22Rv1 (cell line): ENCODE results near the gene TTN.

Source experiments
- H3K27ac ChIP-seq: fragments of 450-650 bp; 2 replicates; pipeline ENCODE4 v1.5.1; 2017
- CTCF ChIP-seq: fragments of 450-650 bp; IDR thresholded peaks from 2 replicates; pipeline ENCODE4 v1.5.1; 2017; ENCODE audit warnings: mild to moderate bottlenecking
- ZFX ChIP-seq: fragments of 450-650 bp; IDR thresholded peaks from 2 replicates; pipeline ENCODE4 v1.6.1; 2017; ENCODE audit warnings: antibody characterized with exemption, borderline replicate concordance

TTN gene

GRCh38 chr2:178602901-178603300 is 204.3 kb downstream of the TTN start:
- H3K27ac ChIP-seq, result no peak overlapping the region
- TF ChIP-seq CTCF, result no peak

GRCh38 chr2:178592655-178593054 is 214.6 kb downstream of the TTN start:
- TF ChIP-seq CTCF (no peak), ZFX (no peak)
- no peak overlapping the region for H3K27ac ChIP-seq

GRCh38 chr2:178589335-178589734 is 217.9 kb downstream of the TTN start:
- TF ChIP-seq CTCF (no peak), ZFX (no peak)
- H3K27ac ChIP-seq, result no peak overlapping the region

- H3K27ac ChIP-seq, result no peak overlapping the region
- no peak for TF ChIP-seq CTCF
- no peak for TF ChIP-seq ZFX
Observed at GRCh38 chr2:178584666-178585065, 222.6 kb downstream of the TTN start.

- no peak for TF ChIP-seq ZFX
- TF ChIP-seq CTCF, result no peak
Observed at GRCh38 chr2:178579006-178579405, 228.2 kb downstream of the TTN start.

GRCh38 chr2:178574789-178575188 is 232.4 kb downstream of the TTN start:
- TF ChIP-seq ZFX, result no peak
- no peak for TF ChIP-seq CTCF
- H3K27ac ChIP-seq, result no peak overlapping the region

More at GRCh38 chr2:178579006-178579405, 228.2 kb downstream of the TTN start:
- no peak overlapping the region for H3K27ac ChIP-seq

GRCh38 chr2:178568227-178568626 is 239.0 kb downstream of the TTN start:
- H3K27ac ChIP-seq, result no peak overlapping the region
- TF ChIP-seq CTCF (no peak), ZFX (no peak)
